Activated T-cell treated with anti-CD3 and anti-CD28 coated beads, Interleukin-2, amount 50 U/mL, for 1 hour (primary cell): Measurements from ENCODE around the gene GLYAT.

Source experiments
- DNase-seq: peaks from one replicate; pipeline ENCODE4 v3.0.0-alpha.2; 2020

GLYAT gene

GRCh38 chr11:58731819-58732218 is at the start of gene GLYAT:
Gene GLYAT (minus strand): TSS chr11:58731943. CDS start chr11:58724496, 7,447 bp downstream.
- DNase-seq = no peak

- no peak for DNase-seq
Measured at GRCh38 chr11:58781345-58781744, 49.6 kb upstream of the GLYAT start.

GRCh38 chr11:58780578-58780977 is 48.8 kb upstream of the GLYAT start:
- no peak for DNase-seq

GRCh38 chr11:58776891-58777710 is 45.4 kb upstream of the GLYAT start:
- no peak for DNase-seq

GRCh38 chr11:58775066-58775708 is 43.4 kb upstream of the GLYAT start:
- no peak for DNase-seq

- DNase-seq = no peak
Measured at GRCh38 chr11:58774164-58774593, 42.4 kb upstream of the GLYAT start.

GRCh38 chr11:58773337-58773736 is 41.6 kb upstream of the GLYAT start:
- DNase-seq = no peak

GRCh38 chr11:58772329-58773285 is 40.9 kb upstream of the GLYAT start:
- no peak for DNase-seq

- no peak for DNase-seq
Measured at GRCh38 chr11:58771458-58771855, 39.7 kb upstream of the GLYAT start.

GRCh38 chr11:58770627-58771457 is 39.1 kb upstream of the GLYAT start:
- no peak for DNase-seq

GRCh38 chr11:58770166-58770565 is 38.4 kb upstream of the GLYAT start:
- DNase-seq = no peak

- no peak for DNase-seq
Measured at GRCh38 chr11:58769308-58769707, 37.6 kb upstream of the GLYAT start.

- no peak for DNase-seq
Measured at GRCh38 chr11:58768137-58768536, 36.4 kb upstream of the GLYAT start.

- no peak for DNase-seq
Measured at GRCh38 chr11:58765078-58765477, 33.3 kb upstream of the GLYAT start.

- no peak for DNase-seq
Measured at GRCh38 chr11:58763120-58763490, 31.4 kb upstream of the GLYAT start.

- DNase-seq = no peak
Measured at GRCh38 chr11:58762284-58763119, 30.8 kb upstream of the GLYAT start.

- no peak for DNase-seq
Measured at GRCh38 chr11:58757439-58757838, 25.7 kb upstream of the GLYAT start.

- DNase-seq = no peak
Measured at GRCh38 chr11:58745705-58746364, 14.1 kb upstream of the GLYAT start.

- DNase-seq = no peak
Measured at GRCh38 chr11:58744988-58745704, 13.4 kb upstream of the GLYAT start.
